Common myeloid progenitor, CD34-positive (primary cell): Measurements from ENCODE around the gene HDHD3.

Experiments
- CTCF ChIA-PET: fragments of 350-600 bp; sonication (Branson Sonifier 250); formaldehyde crosslinking; loops from one replicate; lab custom pipeline; 2021; ENCODE audit warnings: antibody characterized with exemption; lab: Charles Lee
- POLR2A ChIA-PET: fragments of 350-600 bp; sonication (Branson Sonifier 250); formaldehyde crosslinking; loops from one replicate; lab custom pipeline; 2021; ENCODE audit warnings: antibody characterized with exemption; lab: Charles Lee
- DNase-seq, 3 donors: peaks; one replicate each; pipeline versions ENCODE4 v3.0.0 to v3.0.0-alpha.2; 2013
- H3K27ac ChIP-seq, 2 experiments: 1 replicate in 1 of 2; 2 replicates in 1 of 2; pipeline ENCODE4 v1.7.0; 2013; ENCODE audit warnings: inconsistent platforms in 2 of 2, low read length in 2 of 2, mild to moderate bottlenecking in 2 of 2, low read depth in 1 of 2, moderate library complexity in 1 of 2; ENCODE audit not compliant: severe bottlenecking in 2 of 2, insufficient read depth in 1 of 2, poor library complexity in 1 of 2
- H3K27me3 ChIP-seq, 5 experiments: replicated peaks in 2 of 5; 1 replicate in 3 of 5; 2 replicates in 2 of 5; pipeline versions ENCODE4 v1.6.1 to v1.7.0; 2013; ENCODE audit warnings: low read length in 4 of 5, mild to moderate bottlenecking in 2 of 5, moderate library complexity in 2 of 5, inconsistent platforms in 1 of 5; ENCODE audit not compliant: insufficient read depth in 5 of 5, control insufficient read depth in 4 of 5
- H3K36me3 ChIP-seq, 4 experiments: 1 replicate in 2 of 4; 2 replicates in 2 of 4; pipeline versions ENCODE4 v1.6.1 to v1.7.0; 2013; ENCODE audit warnings: low read length in 3 of 4, control low read depth in 1 of 4, mild to moderate bottlenecking in 1 of 4; ENCODE audit not compliant: control insufficient read depth in 4 of 4, insufficient read depth in 4 of 4
- H3K4me1 ChIP-seq, 4 experiments: 1 replicate in 3 of 4; 2 replicates in 1 of 4; pipeline versions ENCODE4 v1.6.1 to v1.7.1; 2013; ENCODE audit warnings: low read length in 3 of 4, mild to moderate bottlenecking in 3 of 4, control low read depth in 1 of 4, inconsistent platforms in 1 of 4, moderate library complexity in 1 of 4; ENCODE audit not compliant: control insufficient read depth in 4 of 4, insufficient read depth in 4 of 4; ENCODE audit errors: control extremely low read depth in 1 of 4
- H3K4me3 ChIP-seq, 7 experiments: 1 replicate in 4 of 7; 2 replicates in 3 of 7; pipeline versions ENCODE4 v1.5.1 to v1.7.0; 2013; ENCODE audit warnings: mild to moderate bottlenecking in 7 of 7, low read length in 6 of 7, moderate library complexity in 6 of 7, inconsistent platforms in 2 of 7, low read depth in 2 of 7, control low read depth in 1 of 7; ENCODE audit not compliant: insufficient read depth in 4 of 7, control insufficient read depth in 1 of 7; ENCODE audit errors: extremely low read depth in 1 of 7
- H3K9me3 ChIP-seq, 5 experiments: 1 replicate in 4 of 5; 2 replicates in 1 of 5; pipeline versions ENCODE4 v1.6.1 to v1.7.1; 2013; ENCODE audit warnings: low read length in 4 of 5, mild to moderate bottlenecking in 2 of 5, inconsistent platforms in 1 of 5, low read depth in 1 of 5, moderate library complexity in 1 of 5; ENCODE audit not compliant: control insufficient read depth in 4 of 5, insufficient read depth in 2 of 5; ENCODE audit errors: control extremely low read depth in 1 of 5
- WGBS: methylation state at CpG from one replicate; pipeline ENCODE4 v1.1.5; 2013; ENCODE audit not compliant: insufficient coverage; 5-methylcytosine and 5-hydroxymethylcytosine counted together

HDHD3 gene

DNA sequence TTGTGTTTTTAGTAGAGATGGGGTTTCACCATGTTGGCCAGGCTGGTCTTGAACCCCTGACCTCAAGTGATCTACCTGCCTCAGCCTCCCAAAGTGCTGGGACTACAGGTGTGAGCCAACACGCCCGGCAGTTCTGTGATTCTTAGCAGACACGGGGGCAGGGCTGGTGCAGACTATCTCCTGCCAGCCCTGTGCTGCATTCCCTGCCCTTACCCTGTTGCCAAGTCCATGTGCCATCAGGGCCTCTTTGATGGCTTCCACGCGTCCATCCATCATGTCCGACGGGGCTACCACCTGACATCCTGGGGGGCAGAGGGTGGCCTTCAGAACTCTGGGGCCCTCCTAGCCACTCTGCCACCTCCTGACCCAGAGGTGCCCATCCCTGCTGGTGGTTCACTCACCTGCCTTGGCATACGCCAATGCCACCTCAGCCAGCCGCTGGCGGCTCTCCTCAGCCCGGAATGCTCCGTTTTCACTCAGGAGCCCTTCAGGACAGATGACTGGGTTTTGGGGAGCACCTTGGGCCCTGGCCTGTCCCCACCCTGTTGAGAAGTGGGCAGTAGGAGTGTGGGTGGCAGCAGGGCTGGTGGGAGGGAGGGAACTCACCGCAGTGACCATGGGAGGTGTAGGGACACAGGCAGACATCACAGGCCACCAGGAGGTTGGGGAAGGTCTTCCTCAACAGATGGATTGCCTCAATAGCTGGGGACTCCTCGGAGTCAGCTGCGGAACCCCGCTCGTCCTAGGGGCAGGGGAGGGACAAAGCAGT, 13.6 kb upstream of the HDHD3 start:
- CTCF ChIA-PET = interaction anchor here (1.1 to 1.8 kb wide), 2 partner anchors 12 to 20 kb away, joined by 3 to 8 read pairs; partner anchors contain the start of genes ALAD, C9orf43 and POLE3

DNA sequence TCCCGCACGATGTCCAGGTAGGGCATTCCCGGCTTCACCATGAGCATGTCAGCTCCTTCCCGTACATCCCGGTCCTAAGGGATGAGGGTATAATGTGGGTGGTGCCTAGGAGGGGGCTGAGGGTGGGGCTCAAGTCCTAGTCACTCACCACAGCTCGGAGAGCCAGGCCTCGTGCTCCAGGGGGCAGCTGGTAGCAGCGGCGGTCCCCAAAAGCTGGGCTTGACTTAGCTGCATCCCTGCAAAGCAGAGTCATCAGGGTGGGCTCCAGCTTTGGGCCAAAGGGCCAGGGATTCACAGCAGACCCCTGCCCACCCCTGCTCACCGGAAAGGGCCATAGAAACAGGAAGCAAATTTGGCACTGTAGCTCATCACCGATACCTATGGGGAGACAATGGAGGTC, 12.7 kb upstream of the HDHD3 start:
- Histone ChIP-seq H3K27ac (no peak overlapping the region), H3K4me3 (no peak overlapping the region), H3K9me3 (no peaks in the 10 kb centered on the region), H3K36me3 (peaks cover 0 to 70% (median 48%) of the 10 kb centered on the region in 4 experiments), H3K4me1 (no peaks in the 10 kb centered on the region), H3K27me3 (no peaks in the 10 kb centered on the region)
- ChIA-PET CTCF (interaction anchor here (1.1 kb wide), 1 partner anchor 21 kb away, joined by 3 read pairs; the partner anchor contains the start of genes C9orf43 and POLE3), POLR2A (no interaction called here)
- 97% methylated on average over 7 of the region's 11 CpGs for WGBS
- DNase-seq = no peak

More for the DNA sequence above, 13.6 kb upstream of the HDHD3 start:
- 93% methylated on average over 12 of the region's 17 CpGs for WGBS
- Histone ChIP-seq H3K36me3 (peaks cover 0 to 75% (median 51%) of the 10 kb centered on the region in 4 experiments), H3K4me3 (no peak overlapping the region), H3K27ac (no peak overlapping the region), H3K27me3 (no peaks in the 10 kb centered on the region), H3K9me3 (no peaks in the 10 kb centered on the region), H3K4me1 (no peaks in the 10 kb centered on the region)
- DNase-seq = no peak
- POLR2A ChIA-PET = no interaction called here

DNA sequence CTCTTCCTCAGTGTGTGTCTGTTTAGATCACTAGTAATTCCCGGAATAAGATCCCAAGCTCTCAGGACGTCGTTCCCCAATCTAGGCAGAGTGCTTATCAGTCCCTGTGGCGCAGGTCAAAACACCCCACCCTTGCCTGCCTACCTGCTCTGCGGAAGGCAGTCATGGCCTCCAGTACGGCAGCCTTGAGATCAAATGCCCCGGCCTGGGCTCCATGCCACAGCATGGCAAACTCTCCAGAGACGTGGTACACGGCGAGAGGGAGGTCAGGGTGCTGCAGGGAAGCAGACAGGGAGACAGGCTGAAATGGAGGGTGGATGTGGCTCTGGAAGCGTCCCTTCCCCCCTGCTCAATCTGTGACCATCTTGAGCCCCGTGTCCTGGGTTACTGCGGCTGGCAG, 12.0 kb upstream of the HDHD3 start:
- no peaks in the 10 kb centered on the region for H3K9me3 ChIP-seq
- no peaks in the 10 kb centered on the region for H3K4me1 ChIP-seq
- H3K27me3 ChIP-seq = no peaks in the 10 kb centered on the region
- no peak overlapping the region for H3K27ac ChIP-seq
- DNase-seq = no peak
- ChIA-PET CTCF (interaction anchor here (1.1 to 3.5 kb wide), 3 partner anchors 10 to 21 kb away, joined by 3 to 15 read pairs (median 3); partner anchors contain the start of genes C9orf43, HDHD3 and POLE3), POLR2A (no interaction called here)
- H3K36me3 ChIP-seq = peaks cover 0 to 70% (median 48%) of the 10 kb centered on the region in 4 experiments
- no peak overlapping the region for H3K4me3 ChIP-seq
- WGBS = 96% methylated on average over 12 of the region's 13 CpGs

DNA sequence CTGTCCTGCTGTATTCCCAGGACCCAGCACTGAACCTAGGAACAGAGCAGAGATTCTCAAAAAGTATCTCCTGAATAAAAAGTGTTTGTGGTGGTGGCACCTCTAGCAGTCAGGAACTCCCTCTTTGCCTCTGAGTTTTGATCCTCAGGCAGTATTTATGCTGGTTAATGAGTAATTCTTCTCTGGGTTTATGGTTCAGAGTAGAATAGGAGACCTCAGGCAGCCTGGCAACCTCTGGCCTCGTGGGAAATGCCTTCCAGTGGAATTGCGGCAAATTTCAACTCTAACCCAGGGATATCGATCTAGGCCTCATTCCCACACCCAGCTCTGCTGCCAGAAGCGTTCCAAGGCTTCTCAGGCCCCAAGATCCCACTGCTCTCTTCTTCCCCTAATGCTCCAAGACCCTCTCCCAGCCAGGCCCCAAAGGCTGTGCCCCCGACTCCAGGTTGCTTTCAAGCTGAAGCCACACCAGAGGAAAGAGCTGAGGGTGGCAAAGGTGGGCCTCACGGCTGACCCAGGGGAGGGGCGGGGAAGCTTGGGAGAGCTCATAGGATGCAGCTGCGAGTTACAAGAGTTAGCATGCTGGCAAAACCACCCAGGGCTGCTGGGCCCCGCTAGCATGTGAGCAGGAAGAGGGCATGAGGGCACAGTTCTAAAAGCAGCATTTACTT, 10.9 kb upstream of the HDHD3 start:
- Histone ChIP-seq H3K27me3 (no peaks in the 10 kb centered on the region), H3K9me3 (no peaks in the 10 kb centered on the region), H3K4me3 (no peak overlapping the region), H3K4me1 (no peaks in the 10 kb centered on the region), H3K27ac (no peak overlapping the region), H3K36me3 (peaks cover 0 to 65% (median 41%) of the 10 kb centered on the region in 4 experiments)
- WGBS = 78% methylated on average over 7 of the region's 9 CpGs
- POLR2A ChIA-PET = interaction anchor here (0.5 kb wide), 1 partner anchor 90 kb away, joined by 3 read pairs; no protein-coding TSS in a partner anchor
- no peak for DNase-seq
- CTCF ChIA-PET = interaction anchor here (1.2 to 3.5 kb wide), 4 partner anchors 11 to 21 kb away, joined by 3 to 15 read pairs (median 4); partner anchors contain the start of genes ALAD and HDHD3

DNA sequence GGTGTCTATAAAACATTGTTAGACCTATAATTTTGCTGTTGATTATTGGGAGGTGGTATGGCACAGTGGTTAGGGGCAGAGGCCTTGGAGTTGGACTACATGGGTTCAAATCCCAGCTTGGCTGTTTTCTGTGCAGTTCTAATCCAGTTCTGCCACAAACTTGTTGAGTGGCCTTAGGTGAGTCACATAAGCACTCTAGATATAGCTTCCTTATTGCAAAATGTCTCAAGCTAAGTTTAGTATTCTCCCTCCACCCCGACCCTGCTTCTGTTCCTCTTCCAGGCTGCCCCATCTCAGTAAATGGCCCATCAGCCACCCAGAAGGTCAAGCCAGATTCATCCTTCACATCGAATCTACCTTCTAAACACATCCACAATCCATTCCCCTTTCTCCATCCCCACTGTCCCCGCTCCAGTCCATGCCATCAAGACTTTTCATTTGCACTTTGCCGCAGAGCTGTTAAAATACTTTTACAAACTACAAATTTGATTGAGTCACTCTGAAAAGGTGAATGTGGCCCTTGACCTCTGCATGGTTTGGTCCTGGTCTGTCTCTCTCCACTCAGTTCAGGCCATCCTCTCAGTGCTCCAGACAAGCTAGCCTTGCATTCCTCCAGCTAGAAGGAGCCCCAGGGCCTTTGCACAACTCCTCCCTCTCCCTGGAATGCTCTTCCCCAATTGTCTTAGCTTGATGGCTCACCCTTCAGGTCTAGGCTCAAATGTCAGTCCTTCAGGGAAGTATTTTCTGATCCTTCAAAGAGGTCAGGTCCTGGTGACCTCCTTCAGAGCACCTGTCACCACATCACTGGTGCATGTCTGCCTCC, 10.0 kb upstream of the HDHD3 start:
- CTCF ChIA-PET = interaction anchor here (1.2 to 3.5 kb wide), 3 partner anchors 12 to 22 kb away, joined by 4 to 15 read pairs (median 5); partner anchors contain the start of gene ALAD
- Histone ChIP-seq H3K4me3 (no peak overlapping the region), H3K27ac (no peak overlapping the region), H3K9me3 (no peaks in the 10 kb centered on the region), H3K36me3 (peaks cover 0 to 56% (median 39%) of the 10 kb centered on the region in 4 experiments), H3K27me3 (no peaks in the 10 kb centered on the region), H3K4me1 (no peaks in the 10 kb centered on the region)
- 93% methylated on average over 4 of the region's 4 CpGs for WGBS
- POLR2A ChIA-PET = interaction anchor here (0.5 to 1.0 kb wide), 2 partner anchors 10 to 90 kb away, joined by 3 read pairs; partner anchors contain the start of gene HDHD3
- no peak for DNase-seq

DNA sequence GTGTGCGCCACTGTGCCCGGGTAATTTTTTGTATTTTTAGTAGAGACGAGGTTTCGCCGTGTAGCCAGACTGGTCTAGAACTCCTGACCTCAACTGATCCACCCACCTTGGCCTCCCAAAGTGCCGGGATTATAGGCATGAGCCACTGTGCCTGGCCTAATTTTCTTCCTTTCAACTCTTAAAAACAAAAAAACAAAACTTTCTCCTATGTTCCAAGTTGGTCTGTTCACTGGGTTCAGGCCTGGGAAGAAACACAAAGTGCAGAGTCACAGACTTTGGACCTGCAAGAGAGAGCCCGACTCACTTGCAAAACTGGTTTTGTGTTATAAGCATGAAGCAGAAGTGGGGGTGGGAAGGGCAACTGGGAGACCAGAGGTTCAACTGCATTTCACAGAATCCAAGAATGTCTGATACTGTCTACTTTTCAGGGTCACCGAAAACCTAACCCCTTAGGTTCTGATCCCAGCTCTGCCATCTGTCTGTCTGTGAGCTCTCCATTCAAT, 5.2 kb upstream of the HDHD3 start:
- Histone ChIP-seq H3K27me3 (no peaks in the 10 kb centered on the region), H3K27ac (no peak overlapping the region), H3K4me1 (peaks cover 0 to 12% (median 5%) of the 10 kb centered on the region in 4 experiments), H3K4me3 (no peak overlapping the region), H3K9me3 (no peaks in the 10 kb centered on the region), H3K36me3 (peaks cover 0 to 10% (median 6%) of the 10 kb centered on the region in 4 experiments)
- DNase-seq = no peak
- ChIA-PET POLR2A (no interaction called here), CTCF (no interaction called here)
- WGBS = 90% methylated on average over 7 of the region's 8 CpGs
